ENCODE results near the gene TMEM43.
"Not testable (repeated sequence)": the region's sequence is repeated elsewhere in the genome, so short reads cannot be mapped to it uniquely, and the experiment has no call there.

Gene TMEM43

GRCh38 chr3:14117468-14118399, 7.1 kb upstream of the TMEM43 start:
- Histone ChIP-seq H3K9me3 (ENCODE audit: severe bottlenecking) (no peaks in the 10 kb centered on the region), H3K36me3 (peaks cover 27% of the 10 kb centered on the region), H3K27ac (no peak overlapping the region), H3K27me3 (ENCODE audit: insufficient read depth, low read depth, severe bottlenecking) (no peaks in the 10 kb centered on the region), H3K4me3 (ENCODE audit: low read depth, low read length) (no peak overlapping the region)
- TF ChIP-seq, protein P1, sequence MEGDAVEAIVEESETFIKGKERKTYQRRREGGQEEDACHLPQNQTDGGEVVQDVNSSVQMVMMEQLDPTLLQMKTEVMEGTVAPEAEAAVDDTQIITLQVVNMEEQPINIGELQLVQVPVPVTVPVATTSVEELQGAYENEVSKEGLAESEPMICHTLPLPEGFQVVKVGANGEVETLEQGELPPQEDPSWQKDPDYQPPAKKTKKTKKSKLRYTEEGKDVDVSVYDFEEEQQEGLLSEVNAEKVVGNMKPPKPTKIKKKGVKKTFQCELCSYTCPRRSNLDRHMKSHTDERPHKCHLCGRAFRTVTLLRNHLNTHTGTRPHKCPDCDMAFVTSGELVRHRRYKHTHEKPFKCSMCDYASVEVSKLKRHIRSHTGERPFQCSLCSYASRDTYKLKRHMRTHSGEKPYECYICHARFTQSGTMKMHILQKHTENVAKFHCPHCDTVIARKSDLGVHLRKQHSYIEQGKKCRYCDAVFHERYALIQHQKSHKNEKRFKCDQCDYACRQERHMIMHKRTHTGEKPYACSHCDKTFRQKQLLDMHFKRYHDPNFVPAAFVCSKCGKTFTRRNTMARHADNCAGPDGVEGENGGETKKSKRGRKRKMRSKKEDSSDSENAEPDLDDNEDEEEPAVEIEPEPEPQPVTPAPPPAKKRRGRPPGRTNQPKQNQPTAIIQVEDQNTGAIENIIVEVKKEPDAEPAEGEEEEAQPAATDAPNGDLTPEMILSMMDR (IDR thresholded peaks at IDR 0.05; ENCODE audit: low read depth, low read length) = no peak
- no peak for DNase-seq

DNA sequence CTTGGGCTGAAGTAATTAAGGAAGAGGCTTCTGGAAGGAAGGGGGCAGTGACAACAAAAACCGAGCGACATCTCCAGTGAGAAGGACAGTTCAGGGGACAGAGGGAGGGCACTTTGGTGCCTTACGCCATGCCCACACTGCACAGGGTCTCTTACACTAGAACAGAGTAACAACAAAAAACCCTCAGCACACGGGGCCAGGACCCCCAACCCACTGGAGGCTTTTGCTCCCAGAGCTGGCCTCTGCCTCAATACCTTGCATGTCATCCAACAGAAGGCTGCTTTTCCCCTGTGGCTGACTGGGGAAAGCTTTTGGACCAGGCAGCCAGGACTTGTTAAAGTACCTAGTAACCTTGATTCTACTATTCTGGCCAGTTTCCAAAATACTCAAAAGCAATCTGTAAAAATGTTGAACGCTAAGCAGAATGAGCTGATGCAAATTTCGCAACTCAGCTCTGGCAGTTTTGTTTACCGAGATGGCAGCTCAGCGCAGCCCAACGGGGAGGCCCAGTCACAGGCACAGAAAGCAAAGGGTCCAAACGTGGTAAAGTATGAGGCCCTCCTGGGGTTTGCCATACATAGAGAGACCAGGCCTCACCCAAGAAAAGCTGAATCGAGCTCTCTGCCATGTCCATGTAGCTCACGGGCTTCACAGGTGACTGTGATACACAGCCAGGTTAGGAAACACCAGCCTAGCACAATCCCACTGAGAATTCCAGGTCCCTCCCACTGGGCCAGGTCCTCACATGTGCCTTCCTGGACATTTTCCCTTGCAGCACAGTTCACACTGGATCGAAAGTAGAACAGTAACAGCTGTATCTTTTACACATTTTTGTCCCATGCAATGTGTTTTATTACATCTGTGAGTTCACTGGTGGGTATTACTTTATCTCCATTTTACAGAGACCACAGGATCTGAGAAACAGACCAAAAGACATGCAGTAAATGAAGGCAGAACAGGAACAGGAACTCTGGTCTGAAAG, 6.2 kb upstream of the TMEM43 start:
- Histone ChIP-seq H3K4me3 (ENCODE audit: low read depth, low read length) (no peak overlapping the region), H3K9me3 (ENCODE audit: severe bottlenecking) (no peaks in the 10 kb centered on the region), H3K36me3 (peaks cover 25% of the 10 kb centered on the region), H3K27ac (no peak overlapping the region), H3K27me3 (ENCODE audit: insufficient read depth, low read depth, severe bottlenecking) (no peaks in the 10 kb centered on the region)
- TF ChIP-seq, protein P1 (IDR thresholded peaks at IDR 0.05; ENCODE audit: low read depth, low read length) = no peak
- DNase-seq = no peak

DNA sequence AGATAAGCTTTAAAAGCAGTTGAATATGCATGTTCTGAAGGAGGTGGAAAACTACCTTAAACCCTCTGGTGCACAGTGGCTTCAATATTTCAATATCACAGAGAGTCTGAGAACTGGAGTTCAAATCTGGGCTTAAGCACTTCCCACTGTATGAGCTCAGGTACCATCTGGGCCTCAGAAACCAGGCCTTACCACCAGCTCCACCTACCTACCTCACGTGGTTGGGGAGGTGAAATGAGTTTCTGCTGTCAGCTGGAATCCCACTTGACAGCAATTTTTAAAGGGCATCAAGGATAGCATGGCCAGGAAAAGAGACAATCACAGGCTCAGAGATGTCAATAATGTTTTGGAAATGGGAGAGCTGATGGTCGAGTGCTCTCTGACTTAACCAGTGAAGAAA, 5.2 kb upstream of the TMEM43 start:
- H3K4me3 ChIP-seq (ENCODE audit: low read depth, low read length) = no peak overlapping the region
- TF ChIP-seq, protein P1 (IDR thresholded peaks at IDR 0.05; ENCODE audit: low read depth, low read length) = no peak
- no peak for DNase-seq
- H3K27ac ChIP-seq = no peak overlapping the region
- peaks cover 20% of the 10 kb centered on the region for H3K36me3 ChIP-seq
- H3K9me3 ChIP-seq (ENCODE audit: severe bottlenecking) = no peaks in the 10 kb centered on the region
- no peaks in the 10 kb centered on the region for H3K27me3 ChIP-seq (ENCODE audit: insufficient read depth, low read depth, severe bottlenecking)

- Histone ChIP-seq H3K27me3 (ENCODE audit: insufficient read depth, low read depth, severe bottlenecking) (no peaks in the 10 kb centered on the region), H3K27ac (no peak overlapping the region), H3K36me3 (peaks cover 14% of the 10 kb centered on the region), H3K9me3 (ENCODE audit: severe bottlenecking) (no peaks in the 10 kb centered on the region), H3K4me3 (ENCODE audit: low read depth, low read length) (no peak overlapping the region)
- TF ChIP-seq, protein P1 (IDR thresholded peaks at IDR 0.05; ENCODE audit: low read depth, low read length) = no peak
- no peak for DNase-seq
Observed at GRCh38 chr3:14120111-14120920, 4.5 kb upstream of the TMEM43 start.

- DNase-seq, H3K36me3 ChIP-seq, H3K27ac ChIP-seq: not testable (repeated sequence)
Observed at GRCh38 chr3:14120921-14121448, 3.9 kb upstream of the TMEM43 start.

More at GRCh38 chr3:14120921-14121448, 3.9 kb upstream of the TMEM43 start:
- not testable (repeated sequence) for H3K27me3 ChIP-seq (ENCODE audit: insufficient read depth, low read depth, severe bottlenecking); H3K9me3 ChIP-seq (ENCODE audit: severe bottlenecking); H3K4me3 ChIP-seq (ENCODE audit: low read depth, low read length)

Data from WERI-Rb-1 (cell line).